HL-60 (cell line): ENCODE data around the gene ZMAT5.

Experiments
- DNase-seq, 2 experiments: peaks; one replicate each; pipeline ENCODE4 v3.0.0-alpha.2; 2010 to 2020; ENCODE audit warnings: low read depth in 1 of 2, low spot score in 1 of 2
- H3K27ac ChIP-seq: fragments of 250-450 bp; sonication (Bioruptor Pico); replicated peaks from 2 replicates; pipeline ENCODE4 v1.5.1; 2020; ENCODE audit warnings: mild to moderate bottlenecking, moderate library complexity
- H3K27me3 ChIP-seq: fragments of 250-450 bp; sonication (Bioruptor Pico); 2 replicates; pipeline ENCODE4 v1.5.1; 2021; ENCODE audit warnings: mild to moderate bottlenecking, moderate library complexity; ENCODE audit not compliant: insufficient read depth, poor library complexity, severe bottlenecking
- H3K4me3 ChIP-seq: replicated peaks from 2 replicates; pipeline ENCODE4 v1.5.1; 2011; ENCODE audit warnings: mild to moderate bottlenecking, control low read depth, low read length; ENCODE audit not compliant: insufficient read depth
- CTCF ChIP-seq: IDR thresholded peaks from one replicate; pipeline ENCODE4 v1.5.1; 2011; ENCODE audit warnings: low read length, control low read depth, inconsistent platforms; ENCODE audit not compliant: insufficient read depth
- GABPA ChIP-seq: IDR thresholded peaks from 2 replicates; pipeline ENCODE4 v1.6.1; 2012; ENCODE audit warnings: low read depth
- POLR2AphosphoS5 ChIP-seq: IDR thresholded peaks from 2 replicates; pipeline ENCODE4 v1.6.1; 2012; ENCODE audit warnings: low read depth
- REST ChIP-seq: IDR thresholded peaks from 2 replicates; pipeline ENCODE4 v1.6.1; 2012; ENCODE audit warnings: low read depth; ENCODE audit not compliant: insufficient replicate concordance
- SPI1 ChIP-seq: IDR thresholded peaks from 2 replicates; pipeline ENCODE4 v1.6.1; 2012; ENCODE audit warnings: low read depth, mild to moderate bottlenecking, borderline replicate concordance

ZMAT5 gene

DNA sequence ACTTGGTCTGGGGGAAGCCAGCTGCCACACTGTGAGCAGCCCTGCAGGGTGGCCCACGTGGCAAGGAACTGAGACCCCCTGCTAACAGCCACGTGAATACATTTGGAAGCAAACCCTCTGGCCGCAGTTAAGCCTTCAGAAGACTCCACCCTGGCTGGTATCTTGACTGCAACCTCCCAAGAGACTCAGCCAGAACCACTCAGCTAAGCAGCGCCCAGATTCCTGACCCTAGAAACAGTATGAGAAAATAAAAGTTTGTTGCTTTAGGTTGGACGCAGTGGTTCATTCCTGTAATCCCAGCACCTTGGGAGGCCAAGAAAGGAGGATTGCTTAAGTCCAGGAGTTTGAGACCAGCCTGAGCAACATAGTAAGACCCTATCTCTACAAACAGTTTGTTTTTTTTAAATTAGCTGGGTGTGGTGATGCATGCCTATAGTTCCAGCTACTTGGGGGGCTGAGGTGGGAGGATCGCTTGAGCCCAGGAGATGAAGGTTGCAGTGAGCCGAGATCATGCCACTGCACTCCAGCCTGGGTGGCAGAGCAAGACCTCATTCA, 8.7 kb downstream of the ZMAT5 start:
- no peak for DNase-seq
- TF ChIP-seq CTCF (no peak), GABPA (no peak), REST (no peak), POLR2AphosphoS5 (no peak), SPI1 (no peak)
- H3K27me3 ChIP-seq, result no peaks in the 10 kb centered on the region

DNA sequence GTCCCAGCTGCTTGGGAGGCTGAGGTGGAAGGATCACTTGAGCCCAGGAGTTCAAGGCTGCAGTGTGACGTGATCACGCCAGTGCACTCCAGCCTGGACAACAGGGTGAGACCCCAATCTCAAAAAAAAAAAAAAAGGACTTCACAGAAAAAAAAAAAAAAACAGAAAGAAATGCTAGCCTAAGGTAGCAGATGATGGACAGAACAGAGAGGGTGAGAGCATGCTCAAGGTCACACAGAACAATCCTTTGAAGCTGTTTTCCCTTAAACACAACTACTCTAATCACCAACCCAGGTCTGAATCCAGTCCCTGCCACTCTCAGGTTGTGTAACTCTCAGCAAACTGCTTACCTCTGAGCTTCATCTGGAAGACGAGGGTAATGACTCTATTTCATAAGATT, 9.7 kb downstream of the ZMAT5 start:
- TF ChIP-seq REST (no peak), SPI1 (no peak), CTCF (no peak), GABPA (no peak), POLR2AphosphoS5 (no peak)
- H3K27ac ChIP-seq, result no peak overlapping the region
- H3K27me3 ChIP-seq, result no peaks in the 10 kb centered on the region
- no peak overlapping the region for H3K4me3 ChIP-seq
- no peak for DNase-seq

More for the DNA sequence above, 8.7 kb downstream of the ZMAT5 start:
- Histone ChIP-seq H3K27ac (no peak overlapping the region), H3K4me3 (no peak overlapping the region)

GRCh38 chr22:29756341-29756740, 10.5 kb downstream of the ZMAT5 start:
- no peak for DNase-seq
- Histone ChIP-seq H3K27ac (no peak overlapping the region), H3K27me3 (no peaks in the 10 kb centered on the region), H3K4me3 (no peak overlapping the region)
- no peak for TF ChIP-seq GABPA
- no peak for TF ChIP-seq SPI1
- no peak for TF ChIP-seq CTCF
- TF ChIP-seq REST, result no peak
- no peak for TF ChIP-seq POLR2AphosphoS5
